Mesodermal cell (in vitro differentiated cells): ENCODE results near the gene RNASEH2C.
"Not testable (repeated sequence)": the region's sequence is repeated elsewhere in the genome, so short reads cannot be mapped to it uniquely, and the experiment has no call there.

Experiments used
- H3K27ac ChIP-seq: 2 replicates; pipeline ENCODE4 v1.7.0; 2013; ENCODE audit warnings: mild to moderate bottlenecking, low read depth, low read length, moderate library complexity; ENCODE audit not compliant: severe bottlenecking
- H3K36me3 ChIP-seq: 2 replicates; pipeline ENCODE4 v1.7.1; 2013; ENCODE audit warnings: mild to moderate bottlenecking, low read length, moderate library complexity; ENCODE audit not compliant: control insufficient read depth, insufficient read depth
- H3K4me1 ChIP-seq: one replicate; pipeline ENCODE4 v1.7.1; 2013; ENCODE audit warnings: mild to moderate bottlenecking, low read length; ENCODE audit not compliant: insufficient read depth, control insufficient read depth, poor library complexity, severe bottlenecking
- H3K4me3 ChIP-seq: 2 replicates; pipeline ENCODE4 v1.7.0; 2013; ENCODE audit warnings: low read length, control low read depth, mild to moderate bottlenecking; ENCODE audit not compliant: insufficient read depth, poor library complexity, severe bottlenecking; ENCODE audit errors: extremely low read depth
- H3K9me3 ChIP-seq: 2 replicates; pipeline ENCODE4 v1.7.1; 2013; ENCODE audit warnings: mild to moderate bottlenecking, low read length, moderate library complexity; ENCODE audit not compliant: control insufficient read depth
- WGBS, 2 experiments: methylation state at CpG; one replicate each; pipeline ENCODE4 v1.1.5; 2013; ENCODE audit warnings: missing lambda C conversion rate in 2 of 2; ENCODE audit not compliant: insufficient coverage in 2 of 2; 5-methylcytosine and 5-hydroxymethylcytosine counted together

RNASEH2C gene

DNA sequence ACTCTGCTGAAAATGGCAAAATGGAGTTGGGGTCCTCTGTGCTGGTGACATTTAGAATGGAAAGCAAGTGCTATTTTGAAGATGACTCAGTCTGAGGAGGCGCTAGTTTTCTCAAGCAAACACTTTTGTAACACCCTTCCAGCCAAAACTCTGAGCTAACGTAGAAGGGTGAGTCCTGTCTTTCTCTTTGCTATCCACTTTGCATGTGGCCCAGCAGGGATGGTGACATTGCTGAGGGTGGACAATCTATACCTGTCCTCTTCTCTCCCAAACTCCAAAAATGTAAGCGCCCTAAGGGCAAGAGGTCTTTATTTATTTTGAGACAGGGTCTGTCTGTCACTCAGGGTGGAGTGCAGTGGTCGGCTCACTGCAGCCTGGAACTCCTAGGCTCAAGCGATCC, 12.1 kb downstream of the RNASEH2C start:
- Histone ChIP-seq H3K9me3 (no peaks in the 10 kb centered on the region), H3K4me3 (no peak overlapping the region), H3K4me1 (no peaks in the 10 kb centered on the region), H3K36me3 (peaks cover 7% of the 10 kb centered on the region), H3K27ac (no peak overlapping the region)
- WGBS, 2 experiments = 93% methylated on average over 3 to 5 of the region's 5 CpGs

DNA sequence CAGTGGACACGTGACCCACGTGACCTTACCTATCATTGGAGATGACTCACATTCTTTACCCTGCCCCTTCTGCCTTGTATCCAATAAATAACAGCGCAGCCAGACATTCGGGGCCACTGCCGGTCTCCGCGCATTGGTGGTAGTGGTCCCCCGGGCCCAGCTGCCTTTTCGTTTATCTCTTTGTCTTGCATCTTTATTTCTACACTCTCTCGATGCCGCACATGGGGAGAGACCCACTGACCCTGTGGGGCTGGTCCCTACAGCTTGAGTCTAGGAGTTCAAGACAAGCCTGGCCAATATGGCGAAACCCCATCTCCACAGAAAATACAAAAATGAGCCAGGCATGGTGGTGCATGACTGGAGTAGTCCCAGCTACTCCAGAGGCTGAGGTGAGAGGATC, 13.6 kb downstream of the RNASEH2C start:
- 88 to 95% methylated on average over 8 to 9 of the region's 12 CpGs for WGBS, 2 experiments
- not testable (repeated sequence) for H3K27ac ChIP-seq

DNA sequence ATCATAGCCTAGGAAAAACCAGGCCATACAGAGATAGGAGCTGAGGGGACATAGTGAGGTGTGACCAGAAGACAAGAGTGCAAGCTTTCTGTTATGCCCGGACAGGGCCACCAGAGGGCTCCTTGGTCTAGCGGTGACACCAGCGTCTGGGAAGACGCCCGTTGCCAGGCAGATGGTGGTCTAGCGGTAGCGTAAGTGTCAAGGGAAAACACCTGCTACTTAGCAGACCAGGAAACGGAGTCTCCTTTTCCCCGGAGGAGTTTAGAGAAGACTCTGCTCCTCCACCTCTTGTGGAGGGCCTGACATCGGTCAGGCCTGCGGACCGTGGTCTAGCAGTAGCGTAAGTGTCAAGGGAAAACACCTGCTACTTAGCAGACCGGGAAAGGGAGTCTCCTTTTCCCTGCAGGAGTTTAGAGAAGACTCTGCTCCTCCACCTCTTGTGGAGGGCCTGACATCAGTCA, 14.3 kb downstream of the RNASEH2C start:
- not testable (repeated sequence) for H3K36me3 ChIP-seq, H3K27ac ChIP-seq, H3K9me3 ChIP-seq, H3K4me1 ChIP-seq, H3K4me3 ChIP-seq
- WGBS, 2 experiments = 15 to 17% methylated on average over 4 to 13 of the region's 14 CpGs

More for the DNA sequence above, 13.6 kb downstream of the RNASEH2C start:
- not testable (repeated sequence) for H3K36me3 ChIP-seq, H3K4me1 ChIP-seq, H3K4me3 ChIP-seq, H3K9me3 ChIP-seq

DNA sequence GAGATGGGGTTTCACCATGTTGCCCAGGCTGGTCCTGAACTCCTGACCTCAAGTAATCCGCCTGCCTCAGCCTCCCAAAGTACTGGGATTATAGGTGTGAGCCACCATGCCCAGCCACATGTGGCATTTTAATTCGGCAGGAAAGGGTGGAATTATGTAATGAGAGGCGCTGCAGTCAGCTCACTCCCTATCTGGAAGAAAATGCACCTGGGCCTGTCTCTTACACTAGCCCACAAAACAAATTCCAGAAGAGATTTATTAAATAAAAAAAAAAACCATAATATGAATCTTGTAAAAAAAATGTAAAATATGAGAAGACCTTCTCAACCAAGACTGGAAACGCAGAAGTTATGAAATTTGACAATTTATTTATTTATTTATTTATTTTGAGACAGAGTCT, 16.8 kb downstream of the RNASEH2C start:
- 80% methylated on average over 1 of the region's 4 CpGs; no CpG with 5 or more reads in 1 of the 2 experiments for WGBS, 2 experiments
- Histone ChIP-seq H3K4me1 (no peaks in the 10 kb centered on the region), H3K9me3 (peaks cover 3% of the 10 kb centered on the region), H3K4me3 (no peak overlapping the region), H3K36me3 (no peaks in the 10 kb centered on the region), H3K27ac (no peak overlapping the region)

DNA sequence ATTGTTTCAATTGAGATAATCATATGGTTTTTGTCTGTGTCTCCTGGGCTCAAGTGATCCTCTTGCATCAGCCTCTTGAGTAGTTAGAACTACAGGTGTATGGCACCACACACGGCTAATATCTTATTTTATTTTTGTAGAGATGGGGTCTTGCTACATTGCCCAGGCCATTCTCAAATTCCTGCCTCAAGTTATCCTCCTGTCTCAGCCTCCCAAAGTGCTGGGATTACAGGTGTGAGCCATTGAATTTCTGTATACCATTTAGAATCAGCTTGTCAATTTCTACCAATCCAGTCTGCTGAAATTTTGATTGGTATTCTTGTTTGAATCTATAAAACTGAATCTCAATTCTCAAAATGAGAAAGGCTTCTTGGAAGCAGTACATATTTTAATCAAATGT, 18.9 kb downstream of the RNASEH2C start:
- Histone ChIP-seq H3K9me3 (peaks cover 3% of the 10 kb centered on the region), H3K27ac (no peak overlapping the region), H3K4me3 (no peak overlapping the region), H3K36me3 (no peaks in the 10 kb centered on the region), H3K4me1 (no peaks in the 10 kb centered on the region)
- 80% methylated on average over 1 of the region's 1 CpG; no CpG with 5 or more reads in 1 of the 2 experiments for WGBS, 2 experiments

DNA sequence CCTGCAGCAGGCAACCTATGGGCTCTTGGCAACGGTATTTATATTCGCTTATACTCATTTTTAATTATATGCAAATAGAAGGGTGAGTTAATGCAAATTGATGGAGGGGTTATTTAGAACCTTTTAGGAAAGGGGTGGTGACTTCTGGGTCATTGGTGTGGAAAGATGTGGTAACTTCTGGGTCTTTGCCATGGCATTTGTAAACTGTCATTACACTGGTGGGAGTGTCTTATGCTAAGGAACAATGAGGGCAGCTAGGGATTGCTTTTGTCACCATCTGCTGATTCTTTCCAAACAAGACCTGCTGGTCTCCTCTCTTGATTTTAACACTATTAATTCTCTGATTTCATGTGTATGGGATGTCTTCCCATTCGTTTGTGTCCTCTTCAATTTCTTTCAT, 20.2 kb downstream of the RNASEH2C start:
- Histone ChIP-seq H3K4me3 (no peak overlapping the region), H3K4me1 (no peaks in the 10 kb centered on the region), H3K27ac (no peak overlapping the region), H3K9me3 (peaks cover 3% of the 10 kb centered on the region), H3K36me3 (no peaks in the 10 kb centered on the region)
- WGBS, 2 experiments = no CpG with 5 or more reads among the region's 3 CpGs

DNA sequence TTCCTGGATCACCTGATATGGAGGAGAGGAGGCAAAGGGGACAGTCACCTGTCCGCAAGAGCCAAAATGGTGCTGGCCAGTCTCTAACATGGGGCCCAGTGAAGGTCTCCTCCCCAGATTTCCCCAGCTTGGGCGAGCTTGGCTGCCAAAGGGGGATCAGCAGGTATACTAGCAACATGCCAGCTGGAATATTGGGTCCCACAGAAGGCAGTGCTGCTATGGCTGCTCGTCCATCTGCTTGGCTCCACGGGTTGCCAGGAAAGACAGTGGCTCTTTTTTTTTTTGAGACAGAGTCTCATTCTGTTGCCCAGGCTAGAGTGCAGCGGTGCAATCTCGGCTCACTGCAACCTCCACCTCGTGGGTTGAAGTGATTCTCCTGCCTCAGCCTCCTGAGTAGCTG, 21.3 kb downstream of the RNASEH2C start:
- Histone ChIP-seq H3K4me1 (no peaks in the 10 kb centered on the region), H3K36me3 (no peaks in the 10 kb centered on the region), H3K4me3 (no peak overlapping the region), H3K27ac (no peak overlapping the region), H3K9me3 (peaks cover 3% of the 10 kb centered on the region)
- WGBS, 2 experiments = 75 to 79% methylated on average over 4 to 7 of the region's 7 CpGs

DNA sequence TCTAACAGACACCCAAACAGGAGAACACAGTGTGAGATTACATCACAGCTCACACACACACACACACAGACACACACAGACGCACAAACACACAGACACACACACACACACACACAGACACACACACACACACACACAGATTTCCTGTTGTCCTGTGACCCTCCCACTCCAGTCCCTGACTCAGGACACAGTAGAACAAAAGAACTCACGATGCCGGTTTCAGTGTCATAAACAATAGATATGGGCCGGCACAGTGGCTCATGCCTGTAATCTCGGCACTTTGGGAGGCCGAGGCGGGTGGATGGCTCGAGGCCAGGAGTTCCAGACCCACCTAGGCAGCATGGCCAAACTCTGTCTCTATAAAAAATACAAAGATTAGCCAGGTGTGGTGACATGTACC, 22.4 kb downstream of the RNASEH2C start:
- Histone ChIP-seq H3K9me3 (peaks cover 3% of the 10 kb centered on the region), H3K4me1 (no peaks in the 10 kb centered on the region), H3K27ac (no peak overlapping the region), H3K4me3 (no peak overlapping the region), H3K36me3 (no peaks in the 10 kb centered on the region)
- 85 to 86% methylated on average over 8 of the region's 8 CpGs for WGBS, 2 experiments

DNA sequence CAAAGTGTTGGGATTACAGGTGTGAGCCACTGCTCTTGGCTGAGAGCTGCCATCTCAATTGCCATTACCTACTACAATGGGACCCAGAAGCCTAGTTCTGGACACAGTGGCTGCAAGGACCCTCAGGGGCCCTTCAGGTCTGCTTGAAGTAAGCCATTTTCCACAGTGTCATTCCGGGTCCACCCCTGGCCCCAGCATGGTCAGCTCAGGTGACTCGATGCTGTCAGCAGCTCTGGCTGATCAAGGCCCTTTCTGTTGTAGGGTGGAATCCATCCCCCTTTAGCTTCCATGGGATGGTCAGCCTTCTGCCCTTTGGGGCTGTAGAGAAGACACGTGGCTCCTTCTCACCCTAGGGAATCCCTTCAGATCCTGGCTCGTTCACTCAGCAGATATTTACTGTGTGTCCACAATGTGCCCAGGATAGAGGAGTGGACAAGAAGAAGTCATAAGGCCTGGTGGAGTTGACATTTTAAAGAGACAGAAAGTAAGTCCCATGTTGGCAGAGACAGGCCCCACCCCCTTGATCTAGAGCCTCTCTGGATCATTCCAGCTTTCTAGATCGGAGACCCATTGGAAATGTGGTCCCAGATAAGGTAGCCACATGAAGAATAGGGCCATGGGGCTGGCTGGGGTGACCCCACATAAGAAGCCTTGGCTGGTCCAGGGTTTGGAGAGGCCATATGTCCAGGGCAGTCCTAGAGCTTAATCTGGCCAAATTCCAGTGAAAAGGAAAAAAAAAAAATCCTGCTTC, 23.6 kb downstream of the RNASEH2C start:
- WGBS, 2 experiments = 87 to 97% methylated on average over 4 of the region's 5 CpGs
- H3K9me3 ChIP-seq = peaks cover 3% of the 10 kb centered on the region
- no peak overlapping the region for H3K4me3 ChIP-seq
- H3K36me3 ChIP-seq = no peaks in the 10 kb centered on the region
- no peak overlapping the region for H3K27ac ChIP-seq
- H3K4me1 ChIP-seq = no peaks in the 10 kb centered on the region

DNA sequence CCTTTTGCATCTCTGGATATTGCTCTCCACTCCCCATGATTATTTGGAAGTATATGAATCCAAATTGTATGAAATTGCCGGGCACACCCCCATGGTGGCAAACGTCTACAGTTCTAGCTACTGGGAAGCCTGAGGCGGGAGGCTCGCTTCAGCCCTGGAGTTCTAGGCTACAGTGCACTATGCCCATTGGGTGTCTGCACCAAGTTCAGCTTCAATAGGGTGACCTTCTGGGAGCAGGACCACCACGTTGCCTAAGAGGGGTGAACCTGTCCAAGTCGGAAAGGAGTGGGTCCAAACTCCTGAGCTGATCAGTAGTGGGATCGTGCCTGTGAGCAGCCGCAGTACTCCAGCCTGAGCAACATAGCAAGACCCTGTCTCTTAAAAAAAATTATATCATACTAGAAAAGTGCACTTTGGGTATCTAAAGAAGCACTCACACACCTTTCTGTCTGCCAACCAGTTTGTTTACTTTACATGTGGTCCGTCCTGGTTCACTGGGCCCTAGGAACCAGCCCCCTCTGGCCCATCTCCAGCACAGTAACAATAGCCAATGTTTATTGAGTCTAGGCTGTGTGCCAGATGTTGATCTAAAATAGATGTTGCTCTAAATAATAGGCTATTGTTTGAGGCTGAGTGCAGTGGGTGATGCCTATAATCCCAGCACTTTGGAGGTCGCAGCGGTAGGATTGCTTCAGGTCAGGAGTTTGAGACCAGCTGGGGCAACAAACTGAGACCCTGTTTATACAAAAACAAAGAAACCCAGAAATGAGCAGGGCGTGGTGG, 24.9 kb downstream of the RNASEH2C start:
- no peak overlapping the region for H3K27ac ChIP-seq
- H3K36me3 ChIP-seq = no peaks in the 10 kb centered on the region
- H3K9me3 ChIP-seq = peaks cover 3% of the 10 kb centered on the region
- WGBS, 2 experiments = 83 to 88% methylated on average over 9 to 11 of the region's 12 CpGs
- no peaks in the 10 kb centered on the region for H3K4me1 ChIP-seq
- no peak overlapping the region for H3K4me3 ChIP-seq

DNA sequence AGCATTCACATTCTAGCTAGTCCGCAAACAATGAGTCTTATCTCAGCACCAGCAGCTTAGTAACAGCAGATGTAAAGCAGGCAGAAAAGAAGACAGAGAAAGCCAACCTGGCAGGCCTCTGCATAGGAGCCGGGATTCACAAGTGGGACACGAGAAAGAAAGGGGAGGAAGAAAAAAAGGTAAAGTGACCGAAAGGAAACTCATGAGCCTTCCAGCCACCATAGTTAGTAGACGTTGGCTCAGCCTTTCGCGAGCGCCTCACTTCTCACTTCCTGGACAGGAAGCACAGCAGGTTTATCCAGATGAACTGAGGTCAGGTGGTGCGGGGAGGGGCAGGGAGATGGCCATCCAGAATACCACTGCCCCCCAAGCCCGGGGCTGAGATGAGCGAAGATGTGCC, 28.2 kb downstream of the RNASEH2C start:
- Histone ChIP-seq H3K36me3 (no peaks in the 10 kb centered on the region), H3K27ac (no peak overlapping the region), H3K4me3 (no peak overlapping the region), H3K9me3 (no peaks in the 10 kb centered on the region), H3K4me1 (no peaks in the 10 kb centered on the region)
- WGBS, 2 experiments = 98 to 99% methylated on average over 11 of the region's 11 CpGs
